GM18951 (cell line): ENCODE data around the gene HAGH.
A peak's percentile ranks its signal among the peaks of the same experiment; 100 is the strongest.

ENCODE experiments used
- POLR2A ChIP-seq: IDR thresholded peaks from 4 replicates; pipeline ENCODE4 v1.6.1; 2011; ENCODE audit warnings: mild to moderate bottlenecking; ENCODE audit not compliant: insufficient read length, insufficient read depth; ENCODE audit errors: extremely low read depth
- in situ Hi-C: fragments of 300-500 bp; cut with MboI; formaldehyde crosslinking; loops from one replicate; pipeline ENCODE4 v1.12.0; 2022; ENCODE audit warnings: low sequenced_read_pairs, mixed read lengths, inconsistent platforms; ENCODE audit not compliant: unreplicated experiment

Gene HAGH

DNA sequence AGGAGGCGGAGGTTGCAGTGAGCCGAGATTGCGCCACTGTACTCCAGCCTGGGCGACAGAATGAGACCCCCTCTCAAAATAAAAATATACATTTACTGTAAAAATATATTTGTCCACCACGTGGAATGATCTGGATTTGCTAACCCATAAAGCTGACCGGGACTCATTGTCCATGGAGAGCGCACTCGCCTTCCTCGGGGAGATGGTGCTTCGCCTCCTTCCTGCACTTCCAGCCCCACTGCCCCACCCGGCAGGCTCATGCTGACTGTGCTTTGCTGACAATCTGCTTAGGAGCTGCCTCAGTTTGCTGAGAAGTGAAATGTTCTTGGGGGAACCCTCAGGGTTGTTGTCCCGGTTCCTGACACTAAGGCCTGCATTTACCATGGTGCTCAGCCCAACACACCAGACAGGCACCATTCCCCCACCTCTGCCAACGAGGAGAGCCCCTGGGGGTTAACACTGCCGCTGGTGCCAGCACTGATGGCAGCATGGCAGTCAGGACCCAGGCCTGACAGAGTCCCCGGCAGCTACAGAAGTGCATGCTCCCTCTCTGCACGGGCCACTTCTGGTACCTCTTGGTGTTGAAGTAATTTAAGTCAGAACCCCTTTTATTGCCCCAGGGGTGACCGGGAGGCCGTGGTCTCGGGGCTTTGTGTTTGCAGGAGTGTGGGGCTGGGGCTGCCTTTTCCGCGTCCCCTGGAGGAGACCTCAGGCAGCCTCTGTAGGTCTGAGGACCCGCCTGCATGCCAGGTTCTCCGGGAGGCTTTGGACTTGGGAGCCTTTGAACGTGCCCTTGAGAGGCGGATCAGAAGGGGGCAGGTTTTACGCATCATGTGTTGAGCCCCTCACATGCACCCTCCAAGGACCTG is 41.4 kb downstream of the HAGH start:
- in situ Hi-C loops: no loop called here
- TF ChIP-seq POLR2A: no peak

DNA sequence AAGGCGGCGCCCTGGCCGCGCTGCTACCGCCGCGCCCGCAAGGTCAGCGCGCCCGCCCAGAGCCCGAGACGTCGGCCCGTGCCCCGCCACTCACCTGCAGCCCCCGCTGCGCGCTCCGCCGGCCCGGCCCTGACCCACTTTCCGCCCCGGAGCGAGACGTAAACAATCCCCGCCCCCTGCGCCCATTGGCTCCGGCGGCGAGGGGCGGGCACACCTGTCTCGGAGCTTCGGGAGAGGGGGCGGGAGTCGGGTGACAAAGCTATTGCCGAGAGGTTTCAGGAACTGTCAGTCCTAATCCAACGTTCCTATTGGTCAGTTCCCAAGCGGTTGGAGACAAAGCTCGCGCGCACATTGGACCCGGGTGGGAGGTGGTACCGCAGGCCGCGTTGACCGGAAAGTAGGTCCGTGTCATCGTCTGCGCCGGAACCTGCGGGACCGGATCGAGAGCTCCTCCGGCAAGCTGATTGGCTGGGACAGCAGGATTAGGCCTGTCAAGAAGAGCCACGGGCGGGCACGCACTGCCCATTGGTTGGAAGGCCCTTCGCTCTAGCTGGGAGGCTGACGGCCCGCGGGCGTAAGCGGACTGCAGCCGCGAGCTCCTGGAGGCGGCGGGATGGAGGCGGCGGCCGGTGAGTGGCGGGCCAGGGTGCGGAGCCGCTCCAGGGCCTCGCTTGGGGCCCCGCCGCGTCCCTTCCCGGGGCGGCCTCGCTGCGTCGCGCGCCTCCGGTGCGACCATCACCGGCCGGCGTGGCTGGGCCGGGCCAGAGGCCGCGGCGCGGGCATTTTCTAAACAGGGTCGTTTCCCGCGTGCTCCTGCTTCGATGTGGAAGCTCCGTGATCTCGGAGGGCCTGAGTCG is 44.0 kb downstream of the HAGH start, which contains the start of the genes NUBP2 and SPSB3:
TSS of gene NUBP2 (plus strand) at position 553 of the 857 bp plus-strand sequence. CDS start at position 614, 61 bp downstream.
TSS of gene SPSB3 (minus strand) at position 164 of the 857 bp plus-strand sequence. CDS start 1,088 bp downstream, outside the sequence.
- TF ChIP-seq POLR2A: peak; percentile 76
- in situ Hi-C loops: no loop called here

GRCh38 chr16:1781758-1782407 is 44.7 kb downstream of the HAGH start:
- TF ChIP-seq POLR2A: peak; percentile 9
- in situ Hi-C loops: no loop called here

DNA sequence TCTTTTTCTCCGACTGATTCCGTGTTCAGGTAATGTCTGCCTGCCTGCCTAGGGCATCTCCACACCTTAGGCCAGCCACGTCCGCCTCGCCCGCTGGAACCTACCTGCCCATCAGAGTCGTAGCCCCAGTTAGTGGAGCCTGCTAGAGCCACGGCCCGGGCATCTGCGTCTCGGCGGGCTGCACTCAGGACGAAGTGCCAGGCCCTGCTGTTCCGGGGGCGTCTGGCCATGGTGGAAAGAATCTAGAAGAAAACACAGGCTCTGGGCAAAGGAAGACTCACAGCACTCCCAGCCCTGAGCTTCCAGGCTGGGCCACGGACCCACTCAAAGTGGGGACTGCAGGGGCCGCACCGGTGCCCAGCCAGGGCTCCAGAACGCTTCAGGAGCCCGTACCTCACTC is 45.4 kb downstream of the HAGH start:
- no peak for TF ChIP-seq POLR2A
- in situ Hi-C loops: no loop called here

DNA sequence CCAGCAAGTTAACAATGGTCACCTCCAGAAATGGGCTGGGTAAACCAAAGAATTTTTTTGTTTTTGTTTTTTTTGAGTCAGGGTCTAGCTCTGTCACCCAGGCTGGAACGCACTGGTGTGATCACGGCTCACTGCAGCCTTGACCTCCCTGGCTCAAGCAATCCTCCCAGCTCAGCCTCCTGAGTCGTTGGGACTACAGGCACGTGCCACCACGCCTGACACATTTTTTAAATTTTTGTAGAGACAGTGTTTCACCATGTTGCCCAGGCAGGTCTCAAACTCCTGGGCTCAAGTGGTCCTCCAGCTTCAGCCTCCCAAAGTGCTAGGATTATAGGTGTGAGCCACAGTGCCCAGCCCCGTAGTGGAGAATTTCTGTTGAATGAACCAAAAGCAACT is 46.0 kb downstream of the HAGH start:
- in situ Hi-C loops: no loop called here

DNA sequence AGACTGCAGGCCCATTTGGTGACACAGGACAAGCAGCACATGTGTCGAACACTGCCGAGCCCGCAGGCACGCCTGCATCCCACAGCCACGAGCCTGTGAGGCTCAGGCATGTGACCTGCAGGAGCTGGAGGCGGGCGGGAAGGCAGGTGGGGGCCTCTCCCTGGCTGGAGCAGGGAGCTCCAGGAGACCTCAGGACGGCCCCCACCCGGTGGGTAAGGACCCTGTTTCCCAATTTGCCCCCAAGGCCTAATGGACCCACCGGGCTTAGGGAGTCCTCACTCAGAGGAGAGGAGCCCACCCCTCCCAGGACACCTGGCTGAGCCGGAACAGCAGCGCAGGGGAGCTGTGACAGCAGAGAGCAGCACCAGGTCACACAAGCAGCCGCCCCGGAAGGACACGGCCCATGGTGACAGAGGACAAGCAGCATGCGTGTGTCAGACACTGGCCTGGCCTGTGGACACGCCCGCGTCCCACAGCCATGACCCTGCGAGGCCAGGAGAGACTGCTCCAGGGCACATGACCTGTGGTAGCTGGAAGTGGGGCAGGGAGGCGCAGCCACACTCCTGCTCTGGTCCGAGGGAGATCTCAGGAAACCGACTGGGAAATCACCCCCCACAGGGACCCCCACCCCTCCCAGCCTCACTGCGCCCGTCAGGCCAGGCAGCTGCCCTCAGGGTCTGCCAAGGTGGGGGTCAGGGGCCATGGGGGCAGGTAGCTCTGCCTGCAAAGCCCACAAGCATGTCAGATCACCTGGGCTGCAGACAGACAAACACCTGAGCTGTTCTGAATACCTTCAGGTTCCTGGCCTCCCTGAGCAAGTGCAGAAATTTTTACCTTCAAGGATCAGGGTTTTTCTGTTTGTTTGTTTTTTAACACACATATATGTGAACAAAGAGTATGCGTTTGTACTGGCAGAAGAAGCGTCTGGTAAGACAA is 46.6 kb downstream of the HAGH start:
- no peak for TF ChIP-seq POLR2A
- in situ Hi-C loops: no loop called here

More for the DNA sequence above, 46.0 kb downstream of the HAGH start:
- TF ChIP-seq POLR2A: no peak

DNA sequence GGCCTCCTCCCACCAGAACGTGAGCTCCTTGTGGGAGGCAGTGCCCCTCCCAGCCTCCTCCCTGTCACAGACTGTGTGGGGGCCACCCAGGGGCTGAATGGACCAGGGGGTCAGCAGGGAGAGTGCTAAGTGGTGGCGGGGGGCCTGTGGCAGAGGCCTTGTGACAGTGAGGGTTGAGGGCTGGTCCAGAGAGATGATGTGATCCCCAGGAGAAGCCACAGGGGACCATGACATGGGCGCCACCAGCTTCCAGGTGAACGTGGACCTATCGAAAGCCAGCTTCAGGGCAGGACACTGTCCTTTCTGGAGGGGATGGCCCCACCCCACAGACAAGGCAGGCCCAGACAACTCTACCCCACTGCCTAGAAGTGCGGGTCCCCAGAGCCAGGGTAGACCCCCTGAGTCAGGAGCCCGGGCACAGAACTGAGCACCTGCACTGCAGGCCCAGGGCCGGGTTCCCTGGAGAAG is 47.4 kb downstream of the HAGH start:
- no peak for TF ChIP-seq POLR2A
- in situ Hi-C loops: no loop called here

- TF ChIP-seq POLR2A: no peak
- in situ Hi-C loops: no loop called here
Observed at GRCh38 chr16:1778200-1779179, 48.1 kb downstream of the HAGH start.

GRCh38 chr16:1777375-1778199 is 49.0 kb downstream of the HAGH start:
- TF ChIP-seq POLR2A: no peak
- in situ Hi-C loops: no loop called here

GRCh38 chr16:1776991-1777374 is 49.6 kb downstream of the HAGH start:
- in situ Hi-C loops: no loop called here
- TF ChIP-seq POLR2A: no peak
